GM18505 (cell line): Measurements from ENCODE around the gene SLC6A6.

Source experiments
- ATAC-seq: cut with Tn5 transposase; IDR thresholded peaks from one replicate; pipeline ENCODE4 v1.9.1; 2021; ENCODE audit not compliant: unreplicated experiment
- POLR2A ChIP-seq: IDR thresholded peaks from 4 replicates; pipeline ENCODE4 v1.6.1; 2011; ENCODE audit warnings: borderline replicate concordance; ENCODE audit not compliant: insufficient read depth, insufficient read length; ENCODE audit errors: extremely low read depth

The SLC6A6 gene

DNA sequence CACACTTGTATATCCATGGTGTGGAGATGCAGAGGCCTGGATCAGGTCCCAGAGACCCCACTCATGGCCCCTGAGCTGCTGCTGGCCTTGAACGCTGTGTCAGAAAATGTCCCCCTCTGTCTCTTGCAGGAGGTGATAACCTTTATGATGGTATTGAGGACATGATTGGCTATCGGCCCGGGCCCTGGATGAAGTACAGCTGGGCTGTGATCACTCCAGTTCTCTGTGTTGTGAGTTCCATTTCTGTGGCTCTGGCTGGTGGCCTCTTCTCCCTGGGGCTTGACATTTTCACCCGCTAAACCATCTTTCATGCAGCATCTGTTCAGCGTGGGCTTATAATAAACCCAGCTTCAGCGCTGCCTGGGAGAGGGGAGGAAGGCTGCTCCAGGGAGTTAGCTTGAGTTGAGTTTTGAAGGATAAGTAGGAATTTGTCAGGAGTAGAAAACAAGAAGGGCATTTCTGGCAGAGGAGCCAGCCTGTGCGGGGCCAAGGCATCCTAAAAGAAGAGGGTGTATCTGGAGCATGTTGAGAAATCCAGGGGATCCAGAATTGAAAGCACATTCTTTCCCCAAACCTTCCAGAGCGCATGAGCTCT is 76.6 kb downstream of the SLC6A6 start:
- no peak for ATAC-seq
- no peak for TF ChIP-seq POLR2A

DNA sequence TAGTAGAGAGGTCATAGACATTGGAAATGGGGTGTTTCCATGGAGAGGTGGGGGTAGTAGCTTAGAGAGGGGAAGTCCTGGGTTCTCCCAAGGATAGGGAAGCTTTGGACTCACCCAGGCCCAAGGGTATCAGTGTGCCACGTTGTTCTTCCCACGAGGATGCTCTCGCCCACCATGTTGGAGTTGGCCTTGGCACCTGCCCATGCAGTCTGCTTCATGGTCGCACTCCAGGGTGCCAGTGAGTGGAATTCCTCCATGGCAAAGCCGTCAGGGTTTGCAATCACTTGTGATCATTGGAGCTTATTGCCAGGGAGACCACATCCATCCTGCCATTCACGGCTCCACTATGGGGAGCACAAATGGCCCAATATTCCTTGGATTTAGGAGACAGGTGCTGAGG is 77.2 kb downstream of the SLC6A6 start:
- ATAC-seq = no peak
- no peak for TF ChIP-seq POLR2A

GRCh38 chr3:14480207-14481017 is 78.0 kb downstream of the SLC6A6 start:
- no peak for TF ChIP-seq POLR2A
- ATAC-seq = no peak

GRCh38 chr3:14481018-14481645 is 78.7 kb downstream of the SLC6A6 start:
- no peak for ATAC-seq

GRCh38 chr3:14481646-14482036 is 79.2 kb downstream of the SLC6A6 start:
- TF ChIP-seq POLR2A = no peak
- ATAC-seq = no peak

More at GRCh38 chr3:14481018-14481645, 78.7 kb downstream of the SLC6A6 start:
- no peak for TF ChIP-seq POLR2A

- ATAC-seq = no peak
- no peak for TF ChIP-seq POLR2A
These were observed 79.9 kb downstream of the SLC6A6 start for GRCh38 chr3:14482271-14482721.

GRCh38 chr3:14483286-14483685 is 80.9 kb downstream of the SLC6A6 start:
- no peak for TF ChIP-seq POLR2A
- no peak for ATAC-seq

- no peak for ATAC-seq
- TF ChIP-seq POLR2A = no peak
These were observed 82.3 kb downstream of the SLC6A6 start for GRCh38 chr3:14484741-14485140.

DNA sequence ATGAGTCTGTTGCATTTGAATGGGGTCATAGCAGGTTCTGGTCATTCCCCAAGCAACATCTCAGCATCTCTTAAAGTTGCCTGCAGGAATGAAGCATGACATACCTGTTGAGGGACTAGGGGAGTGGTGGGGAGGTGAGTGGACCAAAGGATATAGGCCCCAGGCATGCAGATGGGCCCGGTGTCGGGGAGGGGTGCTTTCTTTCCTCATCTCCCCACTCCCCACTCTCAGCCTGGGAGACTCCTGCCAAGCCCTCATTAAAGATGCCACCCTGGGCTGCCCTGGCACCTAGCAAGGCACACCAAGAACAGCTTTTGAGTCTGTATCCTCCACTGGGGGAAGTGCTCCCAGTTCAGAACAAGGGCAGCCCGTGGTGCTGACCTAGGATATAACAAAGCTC is 83.6 kb downstream of the SLC6A6 start:
- no peak for ATAC-seq
- TF ChIP-seq POLR2A = no peak

GRCh38 chr3:14486460-14486859 is 84.1 kb downstream of the SLC6A6 start:
- no peak for TF ChIP-seq POLR2A

GRCh38 chr3:14487086-14487485 is 84.7 kb downstream of the SLC6A6 start:
- no peak for ATAC-seq
- no peak for TF ChIP-seq POLR2A

More at GRCh38 chr3:14486460-14486859, 84.1 kb downstream of the SLC6A6 start:
- ATAC-seq = no peak

DNA sequence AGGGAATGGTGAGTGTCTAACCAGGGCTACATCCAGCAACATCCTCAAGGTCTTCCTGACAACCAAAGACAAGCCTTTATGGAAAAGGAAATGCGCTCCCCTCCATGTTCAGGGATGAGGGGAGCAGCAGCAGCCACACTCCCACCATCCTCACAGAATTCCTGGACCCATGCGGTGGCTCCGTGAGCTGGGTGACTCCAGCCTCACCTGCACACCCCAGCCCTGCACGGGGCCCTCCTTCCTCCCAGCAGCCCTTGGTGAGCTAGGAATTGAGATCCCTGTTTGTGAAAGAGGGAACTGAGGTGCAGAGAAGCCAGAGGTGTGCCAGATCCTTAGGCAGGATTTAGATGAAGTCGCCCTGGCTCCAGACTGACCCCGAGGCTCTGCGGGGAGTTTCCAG is 85.4 kb downstream of the SLC6A6 start:
- ATAC-seq = no peak
- TF ChIP-seq POLR2A = no peak

- TF ChIP-seq POLR2A = no peak
- no peak for ATAC-seq
These were observed 86.1 kb downstream of the SLC6A6 start for GRCh38 chr3:14488286-14489041.
